Heart right ventricle (tissue), 16 donors: ENCODE measurements around the gene AIFM2. TPM values are rescaled to one million over a fixed set of nuclear protein-coding genes. Genes with fewer than 3 reads are reported as not detected.

Experiments used
- ATAC-seq, 8 donors: fragments of 200-7000 bp; cut with Tn5 transposase; one replicate each; pipeline ENCODE4 v1.9.1; 2020; ENCODE audit warnings: mild to moderate bottlenecking in 8 of 8, moderate library complexity in 8 of 8, moderate number of reproducible peaks in 1 of 8
- DNase-seq, 2 donors: peaks; one replicate each; pipeline ENCODE4 v3.0.0-alpha.2; 2020
- H3K27ac ChIP-seq, 10 donors: fragments of 200-600 bp; sonication (generic) in 2 of 10; one replicate each; pipeline versions ENCODE4 v1.5.0 to v1.8.0; 2020 to 2022; ENCODE audit warnings: mild to moderate bottlenecking in 3 of 10
- H3K27me3 ChIP-seq, 7 donors: fragments of 200-600 bp; one replicate each; pipeline ENCODE4 v1.8.0; 2021 to 2022; ENCODE audit warnings: mild to moderate bottlenecking in 2 of 7
- H3K36me3 ChIP-seq, 9 donors: fragments of 200-600 bp; sonication (generic) in 1 of 9; one replicate each; pipeline versions ENCODE4 v1.5.0 to v1.8.0; 2020 to 2022; ENCODE audit warnings: mild to moderate bottlenecking in 2 of 9
- H3K4me1 ChIP-seq, 9 donors: fragments of 200-600 bp; sonication (generic) in 1 of 9; one replicate each; pipeline versions ENCODE4 v1.5.0 to v1.8.0; 2020 to 2022; ENCODE audit warnings: mild to moderate bottlenecking in 4 of 9
- H3K4me3 ChIP-seq, 10 donors: fragments of 200-600 bp; sonication (generic) in 2 of 10; one replicate each; pipeline versions ENCODE4 v1.5.0 to v1.8.0; 2020 to 2022; ENCODE audit warnings: mild to moderate bottlenecking in 7 of 10, moderate library complexity in 2 of 10
- H3K9me3 ChIP-seq, 11 donors: fragments of 200-600 bp in 10 of 11; sonication (generic) in 2 of 11; one replicate each; pipeline versions ENCODE4 v1.5.0 to v1.8.0; 2013 to 2022; ENCODE audit warnings: mild to moderate bottlenecking in 2 of 11, control low read depth in 1 of 11, moderate library complexity in 1 of 11
- CTCF ChIP-seq, 9 donors: fragments of 200-600 bp; sonication (generic) in 2 of 9; IDR thresholded peaks; one replicate each; pipeline versions ENCODE4 v1.5.0 to v1.8.0; 2021 to 2022; ENCODE audit warnings: antibody characterized with exemption in 9 of 9, mild to moderate bottlenecking in 5 of 9, moderate library complexity in 1 of 9
- WGBS, 2 donors: extraction: QIAGEN DNeasy Blood & Tissue Kit; methylation state at CpG; one replicate each; pipeline ENCODE4 v1.1.7; 2013; ENCODE audit warnings: inconsistent platforms in 1 of 2; 5-methylcytosine and 5-hydroxymethylcytosine counted together
- intact Hi-C, 10 donors: fragments of 100-400 bp; cut with DNase I; formaldehyde crosslinking; loops; one replicate each; pipeline versions ENCODE4 v1.11.1 to v1.14.2; 2022
- polyA plus RNA-seq, 2 donors: library from polyadenylated mRNA; stranded (reverse); fragments of 200-250 nt; gene quantifications; one replicate each; pipeline ENCODE4 v1.2.3, GENCODE V29; 2013
- total RNA-seq, 10 donors: library from RNA; stranded (reverse); fragmentation: NEBNext Ultra II Directional in 3 of 10; extraction: Animal tissue kit (Norgen Biotek cat#: 25700) in 3 of 10; gene quantifications; one replicate each; pipeline versions ENCODE4 v1.2.1 to v1.2.4, GENCODE V29; 2021 to 2023
- donor health status: Arrhythmogenic right ventricular cardiomyopathy.
- donor health status: ischemic (EF 13 %, LVEDD 7.1; RV severe dilation, severe dysfunction).
- donor health status: healthy with polysubstance abuse.
- donor health status: DM: no; HTN: yes; CAD: no.
- donor health status: DM: no; HTN: no; CAD: no.
- donor health status: ischemic (EF 25% LVEDD 6.9; RV normal size, moderate dysfunction).
- donor health status: ischemic (EF 25% LVEDD 5.7; RV mildly dilated, moderate dysfunction).
- donor health status: healthy.
- donor health status: DM: yes; HTN: yes; CAD: no.
- donor health status: Ischemic cardiomyopathy.
- donor health status: ischemic (EF 35%, LVEDD 5.7; RV mildly dilated, moderate dysfunction).
- donor health status: nonischemic (EF 11% LVEDD 7.7; RV severe dilation, severe dysfunction).
- donor health status: DM: yes; HTN: yes; CAD: no.
- donor health status: PGD.
- donor health status: ischemic (EF 29% LVEDD 5.4; RV normal size, mild dysfunction).
- donor health status: nonischemic (EF 23%, LVEDD 6.1; RV moderate dilation, normal function).

The AIFM2 gene
- total and polyA plus RNA-seq, 12 donors, result 14.1 to 27.0 (median 17.5) TPM

- WGBS, 2 donors, result 97% methylated on average over 8 of the region's 8 CpGs
- TF ChIP-seq CTCF (IDR thresholded peaks at IDR 0.05), result no peak
- DNase-seq (no peak), ATAC-seq (no peak)
- no peaks in the 10 kb centered on the region for H3K9me3 ChIP-seq
- no peaks in the 10 kb centered on the region for H3K4me1 ChIP-seq
- no peak overlapping the region for H3K4me3 ChIP-seq
- H3K36me3 ChIP-seq, result peaks cover 0 to 43% (median 8%) of the 10 kb centered on the region in 9 donors
- H3K27ac ChIP-seq, result no peak overlapping the region
- intact Hi-C loops, result no loop called here
- H3K27me3 ChIP-seq, result no peaks in the 10 kb centered on the region
These were observed 42.6 kb downstream of the AIFM2 start for GRCh38 chr10:70090013-70090412.

GRCh38 chr10:70088308-70088698, 44.3 kb downstream of the AIFM2 start:
- ATAC-seq, result no peak
- H3K4me3 ChIP-seq, result no peak overlapping the region
- peaks cover 0 to 30% (median 4%) of the 10 kb centered on the region in 9 donors for H3K36me3 ChIP-seq
- WGBS, 2 donors, result 85 to 86% methylated on average over 3 of the region's 3 CpGs
- no peak for TF ChIP-seq CTCF (IDR thresholded peaks at IDR 0.05)
- H3K27ac ChIP-seq, result no peak overlapping the region
- intact Hi-C loops, result no loop called here
- no peaks in the 10 kb centered on the region for H3K27me3 ChIP-seq
- no peak for DNase-seq
- no peaks in the 10 kb centered on the region for H3K9me3 ChIP-seq
- no peaks in the 10 kb centered on the region for H3K4me1 ChIP-seq

GRCh38 chr10:70087616-70088307, 44.9 kb downstream of the AIFM2 start:
- WGBS, 2 donors, result 94 to 96% methylated on average over 15 of the region's 15 CpGs
- intact Hi-C loops, result no loop called here
- Histone ChIP-seq H3K27me3 (no peaks in the 10 kb centered on the region), H3K36me3 (peaks cover 0 to 28% (median 4%) of the 10 kb centered on the region in 9 donors), H3K4me3 (no peak overlapping the region), H3K27ac (no peak overlapping the region), H3K9me3 (no peaks in the 10 kb centered on the region), H3K4me1 (no peaks in the 10 kb centered on the region)
- ATAC-seq (no peak), DNase-seq (no peak)
- no peak for TF ChIP-seq CTCF (IDR thresholded peaks at IDR 0.05)

GRCh38 chr10:70085975-70086613, 46.5 kb downstream of the AIFM2 start:
- WGBS, 2 donors, result 51 to 67% methylated on average over 3 of the region's 3 CpGs
- Histone ChIP-seq H3K9me3 (no peaks in the 10 kb centered on the region), H3K27ac (no peak overlapping the region), H3K36me3 (peaks cover 0 to 14% (median 0%) of the 10 kb centered on the region in 9 donors), H3K27me3 (no peaks in the 10 kb centered on the region), H3K4me1 (no peaks in the 10 kb centered on the region), H3K4me3 (no peak overlapping the region)
- no peak for DNase-seq
- intact Hi-C loops, result no loop called here
- TF ChIP-seq CTCF (IDR thresholded peaks at IDR 0.05), result no peak
- no peak for ATAC-seq
